ENCODE results near the gene ARF6. TPM values are rescaled to one million over a fixed set of nuclear protein-coding genes. Genes with fewer than 3 reads are reported as not detected.

The ARF6 gene
- total and polyA plus RNA-seq, 9 of the 15 experiments (the other 6 are each of a cell fraction or from before 2014, with no cell fraction given) = 15.3 to 35.2 (median 24.9) TPM

- TF ChIP-seq TEAD4 (IDR thresholded peaks at IDR 0.05; ENCODE audit: low read length) (peak; percentile 38), TEAD4 (CRISPR knock-in tag; IDR thresholded peaks at IDR 0.05; ENCODE audit: borderline replicate concordance) (no peak), SMAD3 (CRISPR knock-in tag; conservative IDR thresholded peaks at IDR 0.05) (no peak), MTA2 (IDR thresholded peaks at IDR 0.05; ENCODE audit: low read depth) (no peak), KLF13 (tag; IDR thresholded peaks at IDR 0.05; ENCODE audit: borderline replicate concordance, low read depth) (no peak), THRAP3 (IDR thresholded peaks at IDR 0.05; ENCODE audit: borderline replicate concordance) (no peak), DIDO1 (tag; IDR thresholded peaks at IDR 0.05; ENCODE audit: low read depth) (no peak), MAFK (IDR thresholded peaks at IDR 0.05; ENCODE audit: low read length) (no peak), PRPF4 (IDR thresholded peaks at IDR 0.05; ENCODE audit: insufficient read depth, low read depth, low read length, poor library complexity, severe bottlenecking) (no peak), EWSR1 (IDR thresholded peaks at IDR 0.05; ENCODE audit: borderline replicate concordance, low read depth, partially characterized antibody) (no peak), TBL1XR1 (IDR thresholded peaks at IDR 0.05; ENCODE audit: low read length in 2 of 2) (no peak), RBM14 (IDR thresholded peaks at IDR 0.05; ENCODE audit: borderline replicate concordance, insufficient read depth, low read depth, low read length) (no peak), ZNF589 (CRISPR knock-in tag; IDR thresholded peaks at IDR 0.05; ENCODE audit: low read depth) (no peak), JUNB (CRISPR knock-in tag; conservative IDR thresholded peaks at IDR 0.05) (no peak), TCFL5 (CRISPR knock-in tag; conservative IDR thresholded peaks at IDR 0.05) (no peak), BRD4 (IDR thresholded peaks at IDR 0.05) (0 out of 2 replicates have a peak, but pooled peaks have one; percentile 41), ZNF639 (CRISPR knock-in tag; conservative IDR thresholded peaks at IDR 0.05 in 1 of 2, IDR thresholded peaks at IDR 0.05 in 1 of 2) (no peak), TGIF2 (CRISPR knock-in tag; IDR thresholded peaks at IDR 0.05) (no peak)
- TF ChIP-seq, protein P1, sequence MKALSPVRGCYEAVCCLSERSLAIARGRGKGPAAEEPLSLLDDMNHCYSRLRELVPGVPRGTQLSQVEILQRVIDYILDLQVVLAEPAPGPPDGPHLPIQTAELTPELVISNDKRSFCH (CRISPR knock-in tag; IDR thresholded peaks at IDR 0.05) = no peak
- TF ChIP-seq, protein P1 (tag; IDR thresholded peaks at IDR 0.05) = peak; percentile 57; the same call in 1 of the 2 replicates
- TF ChIP-seq, protein P2, sequence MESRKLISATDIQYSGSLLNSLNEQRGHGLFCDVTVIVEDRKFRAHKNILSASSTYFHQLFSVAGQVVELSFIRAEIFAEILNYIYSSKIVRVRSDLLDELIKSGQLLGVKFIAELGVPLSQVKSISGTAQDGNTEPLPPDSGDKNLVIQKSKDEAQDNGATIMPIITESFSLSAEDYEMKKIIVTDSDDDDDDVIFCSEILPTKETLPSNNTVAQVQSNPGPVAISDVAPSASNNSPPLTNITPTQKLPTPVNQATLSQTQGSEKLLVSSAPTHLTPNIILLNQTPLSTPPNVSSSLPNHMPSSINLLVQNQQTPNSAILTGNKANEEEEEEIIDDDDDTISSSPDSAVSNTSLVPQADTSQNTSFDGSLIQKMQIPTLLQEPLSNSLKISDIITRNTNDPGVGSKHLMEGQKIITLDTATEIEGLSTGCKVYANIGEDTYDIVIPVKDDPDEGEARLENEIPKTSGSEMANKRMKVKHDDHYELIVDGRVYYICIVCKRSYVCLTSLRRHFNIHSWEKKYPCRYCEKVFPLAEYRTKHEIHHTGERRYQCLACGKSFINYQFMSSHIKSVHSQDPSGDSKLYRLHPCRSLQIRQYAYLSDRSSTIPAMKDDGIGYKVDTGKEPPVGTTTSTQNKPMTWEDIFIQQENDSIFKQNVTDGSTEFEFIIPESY (CRISPR knock-in tag; IDR thresholded peaks at IDR 0.05) = peak; percentile 66
- TF ChIP-seq, protein P3, sequence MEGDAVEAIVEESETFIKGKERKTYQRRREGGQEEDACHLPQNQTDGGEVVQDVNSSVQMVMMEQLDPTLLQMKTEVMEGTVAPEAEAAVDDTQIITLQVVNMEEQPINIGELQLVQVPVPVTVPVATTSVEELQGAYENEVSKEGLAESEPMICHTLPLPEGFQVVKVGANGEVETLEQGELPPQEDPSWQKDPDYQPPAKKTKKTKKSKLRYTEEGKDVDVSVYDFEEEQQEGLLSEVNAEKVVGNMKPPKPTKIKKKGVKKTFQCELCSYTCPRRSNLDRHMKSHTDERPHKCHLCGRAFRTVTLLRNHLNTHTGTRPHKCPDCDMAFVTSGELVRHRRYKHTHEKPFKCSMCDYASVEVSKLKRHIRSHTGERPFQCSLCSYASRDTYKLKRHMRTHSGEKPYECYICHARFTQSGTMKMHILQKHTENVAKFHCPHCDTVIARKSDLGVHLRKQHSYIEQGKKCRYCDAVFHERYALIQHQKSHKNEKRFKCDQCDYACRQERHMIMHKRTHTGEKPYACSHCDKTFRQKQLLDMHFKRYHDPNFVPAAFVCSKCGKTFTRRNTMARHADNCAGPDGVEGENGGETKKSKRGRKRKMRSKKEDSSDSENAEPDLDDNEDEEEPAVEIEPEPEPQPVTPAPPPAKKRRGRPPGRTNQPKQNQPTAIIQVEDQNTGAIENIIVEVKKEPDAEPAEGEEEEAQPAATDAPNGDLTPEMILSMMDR (IDR thresholded peaks at IDR 0.05 in 2 of 3, conservative IDR thresholded peaks at IDR 0.05 in 1 of 3; ENCODE audit: insufficient read depth in 2 of 3, low read depth in 1 of 3, low read length in 3 of 3) = peak; percentile 73 to 81 (median 74)
Measured at GRCh38 chr14:49852301-49853157, 40.4 kb upstream of the ARF6 start, which contains the start of gene NEMF (continued).

Measured in K562 (cell line).